Mesendoderm (in vitro differentiated cells): ENCODE data around the gene SLC2A10.

Experiments used
- DNase-seq: peaks from one replicate; pipeline ENCODE4 v3.0.0; 2013
- H2AK5ac ChIP-seq: 2 replicates; pipeline ENCODE4 v1.6.1; 2013; ENCODE audit warnings: low read length, inconsistent platforms
- H2BK120ac ChIP-seq: 2 replicates; pipeline ENCODE4 v1.6.1; 2013; ENCODE audit warnings: low read depth, mild to moderate bottlenecking, low read length, moderate library complexity, mixed read lengths
- H2BK15ac ChIP-seq: replicated peaks from 2 replicates; pipeline ENCODE4 v1.6.1; 2013; ENCODE audit warnings: low read depth, mild to moderate bottlenecking, moderate library complexity
- H2BK5ac ChIP-seq: 2 replicates; pipeline ENCODE4 v1.6.1; 2013; ENCODE audit warnings: low read length, inconsistent platforms
- H3K18ac ChIP-seq: 2 replicates; pipeline ENCODE4 v1.6.1; 2013; ENCODE audit warnings: mild to moderate bottlenecking, low read length, mixed read lengths
- H3K23ac ChIP-seq: one replicate; pipeline ENCODE4 v1.6.1; 2013; ENCODE audit warnings: low read length
- H3K27ac ChIP-seq: 2 replicates; pipeline ENCODE4 v1.5.1; 2013; ENCODE audit warnings: low read depth, mild to moderate bottlenecking, inconsistent platforms, low read length, moderate library complexity
- H3K27me3 ChIP-seq: 2 replicates; pipeline ENCODE4 v1.6.1; 2013; ENCODE audit warnings: low read length, control low read depth, mild to moderate bottlenecking, inconsistent platforms; ENCODE audit not compliant: insufficient read depth, poor library complexity
- H3K36me3 ChIP-seq: 2 replicates; pipeline ENCODE4 v1.6.1; 2013; ENCODE audit warnings: low read length, inconsistent platforms; ENCODE audit not compliant: control insufficient read depth, insufficient read depth
- H3K4ac ChIP-seq: one replicate; pipeline ENCODE4 v1.6.1; 2013; ENCODE audit warnings: low read depth, mild to moderate bottlenecking, low read length, moderate library complexity
- H3K4me1 ChIP-seq: 2 replicates; pipeline ENCODE4 v1.6.1; 2013; ENCODE audit warnings: low read depth, low read length, inconsistent platforms; ENCODE audit not compliant: control insufficient read depth
- H3K4me2 ChIP-seq: 2 replicates; pipeline ENCODE4 v1.6.1; 2013; ENCODE audit warnings: low read length
- H3K4me3 ChIP-seq: 2 replicates; pipeline ENCODE4 v1.5.1; 2013; ENCODE audit warnings: mild to moderate bottlenecking, low read length
- H3K56ac ChIP-seq: one replicate; pipeline ENCODE4 v1.6.1; 2013; ENCODE audit warnings: low read length
- H3K79me1 ChIP-seq: 2 replicates; pipeline ENCODE4 v1.6.1; 2013; ENCODE audit warnings: low read length, inconsistent platforms
- H3K79me2 ChIP-seq: 2 replicates; pipeline ENCODE4 v1.6.1; 2013; ENCODE audit warnings: mild to moderate bottlenecking, low read length; ENCODE audit not compliant: control insufficient read depth, insufficient read depth
- H3K9ac ChIP-seq: 2 replicates; pipeline ENCODE4 v1.6.1; 2013; ENCODE audit warnings: low read length, inconsistent platforms
- H4K5ac ChIP-seq: one replicate; pipeline ENCODE4 v1.6.1; 2013; ENCODE audit warnings: low read length
- H4K8ac ChIP-seq: one replicate; pipeline ENCODE4 v1.6.1; 2013; ENCODE audit warnings: low read depth, mild to moderate bottlenecking, control low read depth, low read length, moderate library complexity
- WGBS: extraction: QIAGEN DNeasy Blood & Tissue Kit; methylation state at CpG from one replicate; pipeline ENCODE4 v1.1.7; 2013; ENCODE audit warnings: low lambda C conversion rate, missing lambda C conversion rate; ENCODE audit not compliant: insufficient coverage; ENCODE audit errors: extremely low coverage; 5-methylcytosine and 5-hydroxymethylcytosine counted together

SLC2A10 gene

DNA sequence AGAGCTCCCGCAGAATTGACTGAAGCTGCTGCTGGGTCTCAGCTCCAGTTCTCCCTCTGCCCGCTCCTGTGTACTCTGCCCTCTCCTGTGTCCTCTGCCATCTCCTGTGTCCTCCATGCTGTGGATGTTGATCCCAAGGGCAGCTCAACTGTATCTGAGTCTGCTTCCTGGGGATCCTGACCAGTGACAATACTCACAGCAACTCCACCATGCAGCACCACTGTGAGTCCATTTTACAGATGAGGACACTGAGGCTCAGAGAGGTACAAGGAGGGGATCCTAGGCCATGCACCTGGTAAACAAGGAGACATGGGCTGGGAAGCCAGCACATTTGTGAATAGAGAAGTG lies 28.8 kb upstream of the SLC2A10 start:
- no CpG with 5 or more reads among the region's 2 CpGs for WGBS

DNA sequence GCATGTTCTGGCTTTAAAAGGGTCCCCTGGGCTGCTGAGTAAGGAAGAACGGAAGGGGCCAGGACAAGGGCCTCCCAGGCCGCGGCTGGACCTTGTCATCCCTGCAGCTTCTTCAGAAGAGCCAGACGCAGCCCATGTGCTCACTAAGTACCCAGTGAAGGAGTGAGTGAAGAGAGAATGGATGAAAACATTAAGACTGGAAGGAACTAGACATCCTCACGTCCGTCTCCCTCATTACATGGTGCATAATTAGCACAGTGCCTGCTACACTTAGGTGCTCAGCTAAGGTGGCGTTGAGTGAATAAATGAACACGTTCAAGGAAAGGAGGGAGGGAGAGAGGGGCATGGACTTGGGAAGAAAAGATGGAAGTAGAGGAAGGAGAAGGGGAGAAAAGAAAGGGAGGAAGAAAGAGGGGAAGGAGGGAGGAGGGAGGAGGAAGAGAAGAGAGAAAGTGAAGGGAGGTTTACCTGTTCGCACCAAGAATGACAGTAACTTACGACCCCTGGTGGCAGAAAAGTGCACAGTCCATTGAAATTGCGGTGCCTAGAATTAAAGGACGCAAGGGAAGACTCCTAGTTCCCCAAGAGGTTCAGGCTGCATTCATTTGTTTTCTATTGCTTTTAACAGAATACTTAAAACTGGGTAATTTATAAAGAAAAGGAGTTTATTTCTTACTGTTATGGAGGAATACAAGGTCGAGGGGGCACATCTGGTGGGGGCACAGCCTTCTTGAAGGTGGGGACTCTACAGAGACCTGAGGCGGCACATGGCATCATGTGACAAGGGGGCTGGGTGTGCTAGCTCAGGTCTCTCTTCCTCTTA lies 28.2 kb upstream of the SLC2A10 start:
- Histone ChIP-seq H3K4ac (no peak overlapping the region), H2BK15ac (no peak overlapping the region), H2BK5ac (no peak overlapping the region), H3K79me2 (peaks cover 8% of the 10 kb centered on the region), H3K18ac (no peak overlapping the region), H3K36me3 (peaks cover 2% of the 10 kb centered on the region), H4K8ac (no peak overlapping the region), H3K79me1 (peaks cover 21% of the 10 kb centered on the region), H3K4me3 (no peak overlapping the region), H3K23ac (no peak overlapping the region), H3K9ac (no peak overlapping the region), H2AK5ac (no peak overlapping the region), H3K27me3 (no peaks in the 10 kb centered on the region), H4K5ac (no peak overlapping the region), H3K56ac (no peak overlapping the region), H2BK120ac (no peak overlapping the region), H3K4me2 (no peak overlapping the region), H3K4me1 (peaks cover 4% of the 10 kb centered on the region), H3K27ac (no peak overlapping the region)
- peak; percentile 82 for DNase-seq
- WGBS: no CpG with 5 or more reads among the region's 14 CpGs

More for the DNA sequence above, 28.8 kb upstream of the SLC2A10 start:
- no peak overlapping the region for H3K56ac ChIP-seq
- peaks cover 21% of the 10 kb centered on the region for H3K79me1 ChIP-seq
- H3K4me3 ChIP-seq: no peak overlapping the region
- H3K9ac ChIP-seq: no peak overlapping the region
- peaks cover 4% of the 10 kb centered on the region for H3K4me1 ChIP-seq
- no peak for DNase-seq
- no peak overlapping the region for H2BK15ac ChIP-seq
- no peak overlapping the region for H3K4me2 ChIP-seq
- H3K23ac ChIP-seq: no peak overlapping the region
- H3K36me3 ChIP-seq: peaks cover 2% of the 10 kb centered on the region
- no peak overlapping the region for H3K18ac ChIP-seq
- no peaks in the 10 kb centered on the region for H3K27me3 ChIP-seq
- no peak overlapping the region for H2AK5ac ChIP-seq
- no peak overlapping the region for H4K5ac ChIP-seq
- no peak overlapping the region for H4K8ac ChIP-seq
- H3K79me2 ChIP-seq: peaks cover 6% of the 10 kb centered on the region
- no peak overlapping the region for H2BK5ac ChIP-seq
- H2BK120ac ChIP-seq: no peak overlapping the region
- H3K4ac ChIP-seq: no peak overlapping the region
- H3K27ac ChIP-seq: no peak overlapping the region

DNA sequence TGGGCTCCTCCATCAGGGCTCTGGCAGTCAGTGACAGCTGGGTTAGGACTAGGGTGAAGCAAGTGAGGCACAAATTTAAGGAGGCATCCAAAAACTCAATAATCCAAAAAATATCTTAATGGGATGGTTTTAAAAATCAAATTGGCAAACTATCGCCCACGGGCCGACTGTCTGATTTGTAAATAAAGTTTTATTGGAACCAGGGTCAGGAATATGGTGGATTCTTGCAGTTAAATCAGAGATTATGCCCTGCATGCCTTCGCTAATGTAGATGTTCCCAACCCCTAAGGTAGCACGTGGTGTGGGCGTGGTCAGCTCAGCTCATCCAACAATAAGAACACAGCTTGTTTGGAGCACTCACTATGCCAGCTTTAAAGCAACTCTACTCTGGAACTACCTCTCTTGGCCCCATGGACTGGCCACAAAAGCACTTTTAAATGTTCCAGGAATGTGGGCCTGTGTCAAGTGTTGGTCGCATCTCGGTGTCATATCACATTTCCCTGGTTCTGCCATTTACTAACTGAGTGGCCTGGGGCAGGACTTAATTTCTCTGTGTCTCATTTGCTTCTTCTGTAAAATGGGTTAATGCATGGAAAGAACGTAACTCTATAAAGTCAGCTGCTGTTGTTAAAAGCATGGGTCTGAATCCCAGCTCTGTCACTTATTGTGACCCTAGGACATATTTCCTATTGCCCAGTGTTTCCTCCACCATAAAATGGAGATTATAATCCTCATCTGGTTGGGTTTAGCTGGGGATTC lies 27.2 kb upstream of the SLC2A10 start:
- DNase-seq: no peak
- Histone ChIP-seq H3K79me1 (peaks cover 25% of the 10 kb centered on the region), H2AK5ac (no peak overlapping the region), H3K27me3 (no peaks in the 10 kb centered on the region), H3K56ac (no peak overlapping the region), H2BK5ac (no peak overlapping the region), H3K79me2 (peaks cover 14% of the 10 kb centered on the region), H3K18ac (no peak overlapping the region), H4K8ac (no peak overlapping the region), H3K4ac (no peak overlapping the region), H3K23ac (no peak overlapping the region), H3K4me2 (no peak overlapping the region), H3K27ac (no peak overlapping the region), H3K4me3 (no peak overlapping the region), H3K9ac (no peak overlapping the region), H3K4me1 (peaks cover 4% of the 10 kb centered on the region), H2BK120ac (no peak overlapping the region), H3K36me3 (peaks cover 2% of the 10 kb centered on the region), H2BK15ac (no peak overlapping the region), H4K5ac (no peak overlapping the region)
- no CpG with 5 or more reads among the region's 9 CpGs for WGBS

DNA sequence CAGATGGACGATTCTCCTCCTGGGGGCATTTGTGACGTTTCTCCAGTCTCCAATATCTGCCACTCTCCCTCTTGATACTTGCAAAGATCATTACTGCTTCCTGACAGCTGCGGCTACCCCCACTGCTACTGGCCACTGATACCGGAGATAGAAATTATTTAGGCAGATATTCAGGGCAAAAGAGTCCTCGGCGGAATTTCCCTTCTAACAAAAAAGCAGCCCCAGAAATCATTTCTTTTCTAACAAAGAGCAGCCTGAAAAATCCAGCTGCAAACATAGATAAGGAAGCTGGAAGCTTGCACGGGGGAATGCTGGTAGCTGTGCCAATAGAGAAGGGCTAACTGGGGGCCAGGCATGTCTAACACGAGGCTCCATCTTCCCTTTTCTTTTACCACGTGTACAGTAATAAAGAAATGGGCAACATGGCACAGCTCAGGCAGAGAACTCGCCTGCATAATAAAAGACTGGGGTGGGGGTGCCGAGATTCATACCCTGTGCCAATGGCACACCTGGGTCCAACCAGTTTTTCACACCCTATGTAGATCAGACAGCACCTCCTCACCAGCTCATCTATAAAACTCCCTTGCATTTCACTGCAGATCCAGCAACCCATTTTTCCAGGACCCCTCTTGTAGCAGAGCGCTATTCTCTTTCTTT lies 26.3 kb upstream of the SLC2A10 start:
- H2BK5ac ChIP-seq: no peak overlapping the region
- peaks cover 2% of the 10 kb centered on the region for H3K36me3 ChIP-seq
- H2BK120ac ChIP-seq: no peak overlapping the region
- H3K79me2 ChIP-seq: peaks cover 23% of the 10 kb centered on the region
- H3K27ac ChIP-seq: no peak overlapping the region
- peak overlapping the region; percentile 78 for H3K9ac ChIP-seq
- H4K8ac ChIP-seq: no peak overlapping the region
- H3K56ac ChIP-seq: peak overlapping the region; percentile 83
- H3K23ac ChIP-seq: no peak overlapping the region
- no peak overlapping the region for H3K4ac ChIP-seq
- H3K4me2 ChIP-seq: peak overlapping the region; percentile 61
- H3K27me3 ChIP-seq: no peaks in the 10 kb centered on the region
- no peak overlapping the region for H4K5ac ChIP-seq
- H2BK15ac ChIP-seq: no peak overlapping the region
- peak overlapping the region; percentile 58 for H3K4me3 ChIP-seq
- H3K4me1 ChIP-seq: peaks cover 5% of the 10 kb centered on the region
- WGBS: no CpG with 5 or more reads among the region's 12 CpGs
- no peak overlapping the region for H3K18ac ChIP-seq
- DNase-seq: no peak
- H2AK5ac ChIP-seq: no peak overlapping the region
- H3K79me1 ChIP-seq: peaks cover 27% of the 10 kb centered on the region

DNA sequence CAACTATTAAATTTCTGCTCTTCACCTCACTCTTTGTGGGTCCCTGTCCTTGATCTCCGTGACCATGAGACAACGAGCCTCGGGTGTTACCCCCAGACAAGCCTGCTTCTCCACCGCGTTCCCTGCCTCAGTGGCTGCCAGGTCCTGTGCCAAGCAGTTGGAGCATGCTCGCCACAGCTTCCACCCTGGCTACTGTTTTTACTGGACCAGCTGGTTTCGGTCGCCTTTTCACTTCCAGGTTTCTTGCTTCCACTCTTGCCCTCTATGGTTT lies 25.8 kb upstream of the SLC2A10 start:
- Histone ChIP-seq H3K56ac (peak overlapping the region; percentile 83), H3K23ac (no peak overlapping the region), H3K36me3 (peaks cover 2% of the 10 kb centered on the region), H3K27ac (no peak overlapping the region), H3K79me1 (peaks cover 30% of the 10 kb centered on the region), H3K4ac (no peak overlapping the region), H3K9ac (peak overlapping the region; percentile 78), H3K18ac (no peak overlapping the region), H2AK5ac (no peak overlapping the region), H3K27me3 (no peaks in the 10 kb centered on the region), H4K8ac (no peak overlapping the region), H3K4me3 (peak overlapping the region; percentile 58), H3K4me1 (peaks cover 9% of the 10 kb centered on the region), H2BK15ac (no peak overlapping the region), H4K5ac (no peak overlapping the region), H3K79me2 (peaks cover 28% of the 10 kb centered on the region), H2BK120ac (no peak overlapping the region), H3K4me2 (peak overlapping the region; percentile 61), H2BK5ac (peak overlapping the region; percentile 5)
- WGBS: no CpG with 5 or more reads among the region's 8 CpGs
- DNase-seq: no peak
